Islet of Langerhans (tissue), 1 donor: ENCODE measurements around the gene ERVH48-1.
"Not testable (repeated sequence)": the region's sequence is repeated elsewhere in the genome, so short reads cannot be mapped to it uniquely, and the experiment has no call there.

Source experiments
- FAIRE-seq: peaks from one replicate; lab custom pipeline; 2011; peaks lifted over from hg19 to GRCh38; lab: Jason Lieb, UNC

Gene ERVH48-1

GRCh38 chr21:42903817-42904216 is 21.6 kb downstream of the ERVH48-1 start:
- no peak for FAIRE-seq

- no peak for FAIRE-seq
These were observed 25.0 kb downstream of the ERVH48-1 start for GRCh38 chr21:42900446-42900845.

- FAIRE-seq = no peak
These were observed 32.3 kb downstream of the ERVH48-1 start, which contains the start of gene NDUFV3 for GRCh38 chr21:42892931-42893755. Gene NDUFV3 (plus strand): TSS chr21:42893309. CDS start chr21:42893334, 25 bp downstream.

- FAIRE-seq = no peak
These were observed 32.9 kb downstream of the ERVH48-1 start for GRCh38 chr21:42892582-42892930.

- FAIRE-seq = no peak
These were observed 38.1 kb downstream of the ERVH48-1 start for GRCh38 chr21:42887326-42887725.

GRCh38 chr21:42883921-42884320 is 41.5 kb downstream of the ERVH48-1 start:
- no peak for FAIRE-seq

- no peak for FAIRE-seq
These were observed 45.1 kb downstream of the ERVH48-1 start for GRCh38 chr21:42880352-42880751.

GRCh38 chr21:42878993-42879787 is 46.2 kb downstream of the ERVH48-1 start, which contains the start of gene WDR4:
Gene WDR4 (minus strand): TSS chr21:42879539. CDS start chr21:42879495, 44 bp downstream.
- no peak for FAIRE-seq

- no peak for FAIRE-seq
These were observed 46.8 kb downstream of the ERVH48-1 start for GRCh38 chr21:42878678-42878992.

GRCh38 chr21:42875811-42876210 is 49.6 kb downstream of the ERVH48-1 start:
- not testable (repeated sequence) for FAIRE-seq

GRCh38 chr21:42873096-42873495 is 52.3 kb downstream of the ERVH48-1 start:
- no peak for FAIRE-seq

GRCh38 chr21:42868196-42868595 is 57.2 kb downstream of the ERVH48-1 start:
- FAIRE-seq = no peak
